Kidney (tissue), 14 donors: ENCODE results near the gene RRM2. TPM values are rescaled to one million over a fixed set of nuclear protein-coding genes. Genes with fewer than 3 reads are reported as not detected.
"Not testable (repeated sequence)": the region's sequence is repeated elsewhere in the genome, so short reads cannot be mapped to it uniquely, and the experiment has no call there.

Source experiments
- DNase-seq, 5 donors: peaks; one replicate each; pipeline ENCODE4 v3.0.0-alpha.2; 2013 to 2020
- FAIRE-seq: peaks from 2 replicates; lab custom pipeline; 2012; peaks lifted over from hg19 to GRCh38; lab: Jason Lieb, UNC
- H3K27ac ChIP-seq, 2 donors: one replicate each; pipeline ENCODE4 v1.7.0; 2013; ENCODE audit warnings: low read depth in 2 of 2, low read length in 2 of 2, inconsistent platforms in 1 of 2
- H3K27me3 ChIP-seq: one replicate; pipeline ENCODE4 v1.7.1; 2013; ENCODE audit warnings: low read length, inconsistent platforms; ENCODE audit not compliant: control insufficient read depth, insufficient read depth
- H3K36me3 ChIP-seq, 3 donors: one replicate each; pipeline versions ENCODE4 v1.7.0 to v1.7.1; 2013; ENCODE audit warnings: low read length in 3 of 3, control low read depth in 1 of 3, inconsistent platforms in 1 of 3; ENCODE audit not compliant: insufficient read depth in 3 of 3, control insufficient read depth in 2 of 3
- H3K4me1 ChIP-seq, 3 donors: one replicate each; pipeline versions ENCODE4 v1.7.0 to v1.7.1; 2013; ENCODE audit warnings: low read length in 3 of 3, inconsistent platforms in 1 of 3, low read depth in 1 of 3; ENCODE audit not compliant: control insufficient read depth in 2 of 3, insufficient read depth in 2 of 3
- H3K4me3 ChIP-seq, 3 donors: one replicate each; pipeline versions ENCODE4 v1.7.0 to v1.8.1; 2013; ENCODE audit warnings: low read length in 3 of 3, control low read depth in 1 of 3, inconsistent platforms in 1 of 3
- H3K9ac ChIP-seq, 3 donors: one replicate each; pipeline versions ENCODE4 v1.7.0 to v1.7.1; 2013; ENCODE audit warnings: low read length in 3 of 3, control low read depth in 1 of 3, inconsistent platforms in 1 of 3
- H3K9me3 ChIP-seq, 3 donors: one replicate each; pipeline versions ENCODE4 v1.7.0 to v1.7.1; 2013; ENCODE audit warnings: low read length in 3 of 3, control low read depth in 1 of 3, inconsistent platforms in 1 of 3; ENCODE audit not compliant: control insufficient read depth in 2 of 3, insufficient read depth in 1 of 3
- intact Hi-C: fragments of 100-400 bp; cut with DNase I; formaldehyde crosslinking; loops from one replicate; pipeline ENCODE4 v1.11.1; 2022
- polyA plus RNA-seq: library from polyadenylated mRNA; stranded (reverse); fragments of 350-450 nt; fragmentation: Illumina TruSeq; extraction: RNeasy Lipid Tissue Mini Kit (QIAGEN cat#74804); gene quantifications from one replicate; pipeline ENCODE4 v1.2.3, GENCODE V29; 2014; ENCODE audit warnings: low read depth, low replicate concordance; ENCODE audit not compliant: insufficient read depth
- total RNA-seq: library from RNA; stranded (reverse); fragmentation: NEBNext Ultra II Directional; extraction: Animal tissue kit (Norgen Biotek cat#: 25700); gene quantifications from one replicate; pipeline ENCODE4 v1.2.1, GENCODE V29; 2021
- TF ChIP-seq, protein P1 (sequence below): IDR thresholded peaks from 3 replicates; pipeline ENCODE4 v1.5.1; 2012; ENCODE audit warnings: mild to moderate bottlenecking, moderate library complexity, borderline replicate concordance; ENCODE audit not compliant: insufficient read depth; ENCODE audit errors: extremely low read depth
- donor health status: control.
- donor health status: control.
- donor health status: control.
- donor health status: control.
- donor health status: control.
- donor health status: DM: yes; HTN: yes; CAD: no.
- donor health status: Normal renal cell carcinoma (clear cell type).

The RRM2 gene
- total and polyA plus RNA-seq, 2 donors from 2014 or later, result 3.6 to 5.5 TPM

GRCh38 chr2:10089565-10090190 lies 32.9 kb upstream of the RRM2 start:
- no peaks in the 10 kb centered on the region for H3K9me3 ChIP-seq
- FAIRE-seq (peak; percentile 92), DNase-seq (peak in 2 of 5 donors; percentile 76)
- H3K9ac ChIP-seq, result peak overlapping the region in 1 of 3 donors; percentile 12
- H3K4me1 ChIP-seq, result peaks cover 4 to 36% (median 30%) of the 10 kb centered on the region in 3 donors
- peak overlapping the region in 1 of 3 donors; percentile 27 for H3K4me3 ChIP-seq
- TF ChIP-seq, protein P1, sequence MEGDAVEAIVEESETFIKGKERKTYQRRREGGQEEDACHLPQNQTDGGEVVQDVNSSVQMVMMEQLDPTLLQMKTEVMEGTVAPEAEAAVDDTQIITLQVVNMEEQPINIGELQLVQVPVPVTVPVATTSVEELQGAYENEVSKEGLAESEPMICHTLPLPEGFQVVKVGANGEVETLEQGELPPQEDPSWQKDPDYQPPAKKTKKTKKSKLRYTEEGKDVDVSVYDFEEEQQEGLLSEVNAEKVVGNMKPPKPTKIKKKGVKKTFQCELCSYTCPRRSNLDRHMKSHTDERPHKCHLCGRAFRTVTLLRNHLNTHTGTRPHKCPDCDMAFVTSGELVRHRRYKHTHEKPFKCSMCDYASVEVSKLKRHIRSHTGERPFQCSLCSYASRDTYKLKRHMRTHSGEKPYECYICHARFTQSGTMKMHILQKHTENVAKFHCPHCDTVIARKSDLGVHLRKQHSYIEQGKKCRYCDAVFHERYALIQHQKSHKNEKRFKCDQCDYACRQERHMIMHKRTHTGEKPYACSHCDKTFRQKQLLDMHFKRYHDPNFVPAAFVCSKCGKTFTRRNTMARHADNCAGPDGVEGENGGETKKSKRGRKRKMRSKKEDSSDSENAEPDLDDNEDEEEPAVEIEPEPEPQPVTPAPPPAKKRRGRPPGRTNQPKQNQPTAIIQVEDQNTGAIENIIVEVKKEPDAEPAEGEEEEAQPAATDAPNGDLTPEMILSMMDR, result no peak
- H3K27ac ChIP-seq, result peak overlapping the region; percentile 68 to 78
- intact Hi-C loops, result no loop called here
- H3K36me3 ChIP-seq, result no peaks in the 10 kb centered on the region
- H3K27me3 ChIP-seq, result peaks cover 2% of the 10 kb centered on the region

DNA sequence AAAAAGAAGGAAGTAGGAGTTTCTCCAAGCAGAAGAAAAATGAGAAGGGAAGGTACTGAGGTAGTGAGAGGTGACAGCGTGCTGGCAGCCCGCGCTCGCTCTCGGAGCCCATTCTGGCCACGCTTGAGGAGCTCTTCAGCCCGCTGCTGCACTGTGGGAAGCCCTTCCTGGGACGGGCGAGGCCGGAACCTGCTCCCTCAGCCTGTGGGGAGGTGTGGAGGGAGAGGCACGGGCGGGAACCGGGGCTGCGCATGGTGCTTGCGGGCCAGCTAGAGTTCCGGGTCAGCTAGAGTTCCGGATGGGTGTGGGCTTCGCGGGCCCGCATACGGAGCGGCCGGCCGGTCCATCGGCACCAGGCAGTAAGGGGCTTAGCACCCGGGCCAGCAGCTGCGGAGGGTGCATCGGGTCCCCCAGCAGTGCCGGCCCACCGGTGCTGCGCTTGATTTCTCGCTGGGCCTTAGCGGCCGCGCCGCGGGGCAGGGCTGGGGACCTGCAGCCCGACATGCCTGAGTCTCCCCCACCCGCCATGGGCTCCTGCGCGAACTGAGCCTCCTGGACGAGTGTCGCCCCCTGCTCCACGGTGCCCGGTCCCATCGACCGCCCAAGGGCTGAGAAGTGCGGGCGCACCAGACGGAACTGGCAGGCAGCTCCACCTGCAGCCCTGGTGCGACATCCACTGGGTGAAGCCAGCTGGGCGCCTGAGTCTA lies 31.2 kb upstream of the RRM2 start:
- no peaks in the 10 kb centered on the region for H3K9me3 ChIP-seq
- FAIRE-seq (no peak), DNase-seq (peak; percentile 55 to 87 (median 65))
- no peaks in the 10 kb centered on the region for H3K36me3 ChIP-seq
- H3K27ac ChIP-seq, result peak overlapping the region; percentile 81 to 82
- H3K9ac ChIP-seq, result no peak overlapping the region
- intact Hi-C loops, result no loop called here
- H3K4me3 ChIP-seq, result peak overlapping the region in 1 of 3 donors; percentile 22
- H3K27me3 ChIP-seq, result peaks cover 2% of the 10 kb centered on the region
- peaks cover 4 to 32% (median 21%) of the 10 kb centered on the region in 3 donors for H3K4me1 ChIP-seq
- TF ChIP-seq, protein P1, result peak; percentile 9

- H3K27me3 ChIP-seq, intact Hi-C loops, H3K9ac ChIP-seq, H3K9me3 ChIP-seq, DNase-seq, FAIRE-seq, H3K4me3 ChIP-seq, H3K36me3 ChIP-seq: not testable (repeated sequence)
- H3K27ac ChIP-seq, result peak overlapping the region in 1 of 2 donors; percentile 82
- H3K4me1 ChIP-seq, result peaks cover 3 to 30% (median 19%) of the 10 kb centered on the region in 3 donors
Measured at GRCh38 chr2:10091889-10092244, 30.7 kb upstream of the RRM2 start.

- TF ChIP-seq, protein P1, result no peak
- intact Hi-C loops, result no loop called here
- no peak overlapping the region for H3K9ac ChIP-seq
- no peak overlapping the region for H3K27ac ChIP-seq
- FAIRE-seq, result no peak
- no peaks in the 10 kb centered on the region for H3K9me3 ChIP-seq
- H3K36me3 ChIP-seq, result no peaks in the 10 kb centered on the region
- H3K4me3 ChIP-seq, result no peak overlapping the region
- peak in 1 of 5 donors; percentile 37 for DNase-seq
- H3K27me3 ChIP-seq, result peaks cover 2% of the 10 kb centered on the region
- peaks cover 0 to 14% (median 8%) of the 10 kb centered on the region in 3 donors for H3K4me1 ChIP-seq
Measured at GRCh38 chr2:10094271-10094814, 28.2 kb upstream of the RRM2 start.
